Fibroblast of the aortic adventitia (primary cell): ENCODE results near the gene DPF3. TPM values are rescaled to one million over a fixed set of nuclear protein-coding genes. Genes with fewer than 3 reads are reported as not detected.

Source experiments
- DNase-seq: peaks from one replicate; pipeline ENCODE4 v3.0.0-alpha.2; 2010; ENCODE audit warnings: low read depth
- H3K4me3 ChIP-seq: 2 replicates; pipeline ENCODE4 v1.5.1; 2011; ENCODE audit warnings: low read depth, mild to moderate bottlenecking, control low read depth, low read length, moderate library complexity
- CTCF ChIP-seq: IDR thresholded peaks from 2 replicates; pipeline ENCODE4 v1.5.1; 2011; ENCODE audit warnings: mild to moderate bottlenecking, low read length, control low read depth, inconsistent platforms; ENCODE audit not compliant: insufficient read depth
- total RNA-seq: library from RNA; depleted of rRNA; stranded (reverse); fragments of >200 nt; gene quantifications from 2 replicates; pipeline ENCODE4 v1.2.3, GENCODE V29; 2012; ENCODE audit warnings: low replicate concordance

The DPF3 gene
- total RNA-seq, 1 donor, result 16.3 TPM

- no peak overlapping the region for H3K4me3 ChIP-seq
- TF ChIP-seq CTCF, result no peak
- peak; percentile 97 for DNase-seq
Measured at GRCh38 chr14:72643317-72643801, 250.5 kb downstream of the DPF3 start.

GRCh38 chr14:72640911-72641485 is 252.9 kb downstream of the DPF3 start:
- no peak for DNase-seq
- H3K4me3 ChIP-seq, result no peak overlapping the region
- no peak for TF ChIP-seq CTCF

GRCh38 chr14:72638021-72638420 is 255.9 kb downstream of the DPF3 start:
- no peak overlapping the region for H3K4me3 ChIP-seq
- TF ChIP-seq CTCF, result no peak
- peak; percentile 81 for DNase-seq

GRCh38 chr14:72636871-72637270 is 257.0 kb downstream of the DPF3 start:
- no peak for DNase-seq
- no peak for TF ChIP-seq CTCF
- H3K4me3 ChIP-seq, result no peak overlapping the region

GRCh38 chr14:72636094-72636493 is 257.8 kb downstream of the DPF3 start:
- no peak for DNase-seq
- H3K4me3 ChIP-seq, result no peak overlapping the region
- no peak for TF ChIP-seq CTCF

- DNase-seq, result no peak
- no peak for TF ChIP-seq CTCF
- no peak overlapping the region for H3K4me3 ChIP-seq
Measured at GRCh38 chr14:72634691-72635616, 258.9 kb downstream of the DPF3 start.
